ENCODE results near the gene COMT. TPM values are rescaled to one million over a fixed set of nuclear protein-coding genes. Genes with fewer than 3 reads are reported as not detected.

COMT gene
- total and polyA plus RNA-seq, 8 donors = 25.1 to 174 (median 103) TPM

DNA sequence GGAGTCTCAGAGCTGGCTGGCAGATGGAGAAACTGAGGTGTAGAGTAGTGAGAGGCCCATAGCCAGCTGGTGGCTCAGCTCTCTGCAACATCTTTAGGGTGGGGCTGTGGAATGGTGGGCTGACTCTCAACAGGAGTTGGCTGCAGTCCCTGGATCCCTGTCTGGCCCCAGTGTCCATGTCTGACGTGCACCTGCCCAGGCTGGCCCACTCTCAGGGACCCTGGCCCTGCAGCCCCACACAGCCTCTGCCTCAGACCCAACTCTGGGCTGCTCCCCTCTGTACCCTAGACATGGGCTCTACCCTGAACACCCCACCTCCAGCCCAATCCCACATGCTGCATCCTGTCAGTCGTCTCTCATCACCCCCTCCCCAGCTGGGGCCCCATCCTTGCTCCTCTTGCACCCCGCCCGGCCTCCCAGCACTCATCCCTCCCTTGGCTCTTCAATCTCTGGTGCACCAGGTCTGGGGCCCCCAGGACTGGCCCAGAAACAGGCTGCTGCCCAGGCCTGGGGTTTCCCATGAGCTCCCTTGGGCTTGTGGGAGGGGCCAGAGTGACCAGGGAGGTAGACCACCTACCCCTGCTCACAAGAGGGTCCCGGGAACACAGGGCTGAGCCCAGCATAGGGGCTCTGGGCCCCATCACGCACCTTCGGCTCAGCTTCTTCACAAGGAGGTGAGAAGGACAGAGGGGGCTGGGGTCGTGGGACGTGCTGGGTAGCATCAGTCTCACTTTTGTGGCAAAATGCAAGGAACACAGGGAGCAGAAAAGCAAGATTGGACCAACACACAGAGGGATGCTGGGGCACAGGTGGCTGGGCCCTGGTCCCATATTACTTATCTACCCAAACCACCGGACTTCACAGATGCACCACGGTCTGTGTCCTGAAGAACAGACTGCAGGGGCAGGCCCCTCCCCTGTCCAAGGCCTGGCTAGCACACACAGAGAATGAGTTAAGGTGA lies 43.6 kb downstream of the COMT start:
- peaks cover 6 to 19% (median 17%) of the 10 kb centered on the region in 4 donors for H3K36me3 ChIP-seq
- no peak for DNase-seq
- TF ChIP-seq EP300 (IDR thresholded peaks at IDR 0.05) (no peak), POLR2AphosphoS5 (IDR thresholded peaks at IDR 0.05) (no peak)
- H3K4me1 ChIP-seq = peaks cover 14 to 44% (median 31%) of the 10 kb centered on the region in 4 donors
- intact Hi-C loops (cut with DNase I; ENCODE audit: low total_unique reads) = no loop called here
- WGBS, 5 donors = 80 to 95% (median 86%) methylated on average over 7 to 11 of the region's 11 CpGs
- H3K4me3 ChIP-seq = peak overlapping the region in 1 of 4 donors; percentile 61
- peak overlapping the region in 3 of 5 donors; percentile 40 to 88 (median 54) for H3K27ac ChIP-seq
- no peaks in the 10 kb centered on the region for H3K27me3 ChIP-seq
- no peaks in the 10 kb centered on the region for H3K9me3 ChIP-seq

DNA sequence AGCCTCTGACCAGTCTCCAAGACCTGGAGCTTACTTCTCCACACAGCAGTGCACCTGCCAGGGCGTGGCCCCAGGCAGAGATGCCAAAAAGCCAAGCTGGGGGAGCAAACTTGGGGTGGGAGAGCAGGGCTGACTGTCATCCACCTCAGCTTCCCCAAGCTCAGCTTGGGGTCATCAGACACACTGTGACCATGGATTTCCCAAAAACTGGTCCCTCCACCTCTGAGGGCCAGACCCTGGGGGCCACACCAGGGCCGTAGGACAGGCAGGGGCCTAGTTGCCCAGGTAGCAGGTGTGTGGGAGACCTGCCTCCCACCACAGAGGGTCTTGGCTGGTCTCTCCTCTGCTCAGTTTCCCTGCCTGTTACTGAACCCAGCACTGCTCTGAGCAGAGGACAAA lies 44.4 kb downstream of the COMT start:
- H3K27me3 ChIP-seq = no peaks in the 10 kb centered on the region
- intact Hi-C loops (cut with DNase I; ENCODE audit: low total_unique reads) = no loop called here
- H3K27ac ChIP-seq = peak overlapping the region in 4 of 5 donors; percentile 76 to 88 (median 81)
- no peaks in the 10 kb centered on the region for H3K9me3 ChIP-seq
- TF ChIP-seq EP300 (IDR thresholded peaks at IDR 0.05) (no peak), POLR2A (IDR thresholded peaks at IDR 0.05) (no peak), POLR2AphosphoS5 (IDR thresholded peaks at IDR 0.05) (no peak)
- TF ChIP-seq, protein P1, sequence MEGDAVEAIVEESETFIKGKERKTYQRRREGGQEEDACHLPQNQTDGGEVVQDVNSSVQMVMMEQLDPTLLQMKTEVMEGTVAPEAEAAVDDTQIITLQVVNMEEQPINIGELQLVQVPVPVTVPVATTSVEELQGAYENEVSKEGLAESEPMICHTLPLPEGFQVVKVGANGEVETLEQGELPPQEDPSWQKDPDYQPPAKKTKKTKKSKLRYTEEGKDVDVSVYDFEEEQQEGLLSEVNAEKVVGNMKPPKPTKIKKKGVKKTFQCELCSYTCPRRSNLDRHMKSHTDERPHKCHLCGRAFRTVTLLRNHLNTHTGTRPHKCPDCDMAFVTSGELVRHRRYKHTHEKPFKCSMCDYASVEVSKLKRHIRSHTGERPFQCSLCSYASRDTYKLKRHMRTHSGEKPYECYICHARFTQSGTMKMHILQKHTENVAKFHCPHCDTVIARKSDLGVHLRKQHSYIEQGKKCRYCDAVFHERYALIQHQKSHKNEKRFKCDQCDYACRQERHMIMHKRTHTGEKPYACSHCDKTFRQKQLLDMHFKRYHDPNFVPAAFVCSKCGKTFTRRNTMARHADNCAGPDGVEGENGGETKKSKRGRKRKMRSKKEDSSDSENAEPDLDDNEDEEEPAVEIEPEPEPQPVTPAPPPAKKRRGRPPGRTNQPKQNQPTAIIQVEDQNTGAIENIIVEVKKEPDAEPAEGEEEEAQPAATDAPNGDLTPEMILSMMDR (IDR thresholded peaks at IDR 0.05) = no peak
- DNase-seq = no peak
- WGBS, 5 donors = 52 to 71% (median 60%) methylated on average over 1 to 2 of the region's 2 CpGs
- H3K4me1 ChIP-seq = peaks cover 14 to 52% (median 31%) of the 10 kb centered on the region in 4 donors
- peak overlapping the region; percentile 61 to 71 (median 69) for H3K4me3 ChIP-seq
- H3K36me3 ChIP-seq = peaks cover 5 to 10% (median 9%) of the 10 kb centered on the region in 4 donors

DNA sequence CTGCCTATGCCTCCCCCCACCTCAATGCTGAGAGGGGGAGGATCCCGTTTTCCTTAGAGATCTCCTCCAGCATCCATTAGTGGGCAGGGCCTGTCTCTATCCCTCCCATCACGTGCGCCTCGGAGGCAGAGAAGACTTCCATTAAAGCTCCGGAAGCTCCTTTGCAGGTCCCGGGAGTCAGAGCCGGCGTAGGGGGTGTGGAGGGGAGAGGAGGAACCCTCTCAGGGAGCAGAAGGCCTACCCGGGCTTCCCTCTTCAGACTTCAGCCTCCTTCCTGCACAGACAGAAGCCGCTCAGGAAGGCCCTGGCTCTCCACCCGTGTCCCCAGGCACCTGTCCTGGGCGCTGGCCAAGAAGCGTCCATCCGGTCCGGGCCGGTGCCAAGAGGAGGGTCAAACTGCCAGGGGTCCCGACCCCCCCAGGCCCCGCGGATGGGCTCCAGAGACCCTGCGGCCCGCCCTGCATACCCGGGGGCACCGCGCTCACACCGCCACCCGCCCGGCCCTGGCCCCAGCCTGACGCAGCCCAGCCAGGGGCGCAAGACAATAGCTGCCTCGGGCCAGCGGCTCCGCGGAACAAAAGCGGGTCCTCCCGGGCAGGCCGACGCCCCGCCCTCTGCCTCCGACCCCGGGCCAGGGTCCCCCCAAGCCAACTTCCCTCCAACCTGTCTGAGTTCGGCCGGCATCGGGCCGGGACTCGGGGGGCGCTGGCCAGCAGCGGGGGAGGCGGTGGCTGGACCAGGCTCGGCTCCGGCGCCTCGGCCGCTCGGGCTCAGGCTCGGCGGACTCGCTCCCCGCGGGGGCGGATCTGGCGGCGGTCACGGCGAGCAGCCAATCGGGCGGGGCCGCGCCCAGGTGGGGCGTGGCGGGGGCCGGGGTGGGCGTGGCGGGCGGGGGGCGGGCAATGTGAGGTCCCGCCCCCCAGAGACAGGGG lies 45.1 kb downstream of the COMT start:
- intact Hi-C loops (cut with DNase I; ENCODE audit: low total_unique reads) = no loop called here
- Histone ChIP-seq H3K36me3 (peaks cover 0 to 3% (median 3%) of the 10 kb centered on the region in 4 donors), H3K27ac (peak overlapping the region; percentile 37 to 88 (median 79)), H3K9me3 (no peaks in the 10 kb centered on the region), H3K4me1 (peaks cover 14 to 58% (median 31%) of the 10 kb centered on the region in 4 donors), H3K4me3 (peak overlapping the region; percentile 61 to 71 (median 69)), H3K27me3 (no peaks in the 10 kb centered on the region)
- WGBS, 5 donors = 2 to 6% (median 4%) methylated on average over 23 to 64 of the region's 76 CpGs
- peak; percentile 79 to 93 for DNase-seq
- TF ChIP-seq, protein P1 (IDR thresholded peaks at IDR 0.05) = no peak
- TF ChIP-seq EP300 (IDR thresholded peaks at IDR 0.05) (no peak), POLR2AphosphoS5 (IDR thresholded peaks at IDR 0.05) (peak; percentile 63 to 74 (median 66)), POLR2A (IDR thresholded peaks at IDR 0.05) (no peak)

DNA sequence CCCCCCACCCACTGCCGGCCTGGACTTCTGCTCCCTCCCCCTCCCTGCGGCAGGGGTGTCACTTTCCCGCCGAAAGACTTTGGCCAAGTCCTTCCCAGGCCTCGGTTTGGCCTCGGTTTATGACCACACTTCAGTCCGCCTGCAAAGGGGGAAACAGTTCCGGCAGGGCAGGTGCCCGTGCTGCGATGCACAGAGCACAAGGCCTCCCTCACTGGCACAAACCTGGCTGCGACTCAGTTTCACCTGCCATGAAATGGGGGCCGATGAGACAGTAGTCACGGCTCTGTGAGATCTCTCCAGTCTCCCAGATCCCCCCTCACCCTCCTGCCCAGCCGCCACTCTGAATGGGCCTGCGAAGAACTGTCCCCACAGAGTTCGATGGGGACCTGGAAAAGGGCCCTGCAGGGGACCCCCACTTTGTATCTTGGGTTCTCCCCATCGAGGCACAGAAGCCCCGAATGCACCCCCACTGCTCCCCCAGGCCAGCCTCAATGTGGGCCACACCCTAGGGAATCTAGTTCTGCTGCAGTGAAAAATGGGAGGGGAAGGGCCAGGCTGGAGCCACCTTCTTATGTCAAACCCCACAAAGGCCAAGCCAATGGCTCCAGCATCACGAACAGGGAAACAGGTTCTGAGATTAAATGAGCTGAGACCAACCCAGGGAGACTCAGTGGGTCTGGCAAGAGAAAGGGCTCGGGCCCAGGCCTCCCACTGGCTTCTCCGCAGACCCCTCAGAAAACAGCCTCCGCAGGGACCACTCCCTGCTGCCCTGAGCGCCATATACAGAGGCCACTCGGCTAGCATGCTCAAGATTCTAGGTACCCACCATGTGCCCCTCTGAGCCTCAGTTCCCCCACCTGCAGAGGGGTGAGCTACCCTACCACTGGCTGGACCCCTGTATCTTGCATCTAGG lies 46.1 kb downstream of the COMT start:
- Histone ChIP-seq H3K27me3 (no peaks in the 10 kb centered on the region), H3K4me1 (peaks cover 14 to 67% (median 31%) of the 10 kb centered on the region in 4 donors), H3K4me3 (peak overlapping the region; percentile 61 to 71 (median 69)), H3K27ac (peak overlapping the region in 2 of 5 donors; percentile 83 to 88), H3K36me3 (no peaks in the 10 kb centered on the region), H3K9me3 (no peaks in the 10 kb centered on the region)
- DNase-seq = no peak
- TF ChIP-seq POLR2A (IDR thresholded peaks at IDR 0.05) = no peak
- no peak for TF ChIP-seq EP300 (IDR thresholded peaks at IDR 0.05)
- no peak for TF ChIP-seq POLR2AphosphoS5 (IDR thresholded peaks at IDR 0.05)
- TF ChIP-seq, protein P1 (IDR thresholded peaks at IDR 0.05) = no peak
- 58 to 75% (median 68%) methylated on average over 11 to 23 of the region's 24 CpGs for WGBS, 5 donors
- intact Hi-C loops (cut with DNase I; ENCODE audit: low total_unique reads) = no loop called here
